ENCODE data around the gene MGAT5. TPM values are rescaled to one million over a fixed set of nuclear protein-coding genes. Genes with fewer than 3 reads are reported as not detected.

Gene MGAT5
- total RNA-seq, 1 donor from 2014 or later, result 25.8 TPM

GRCh38 chr2:134348239-134348638 lies 94.4 kb downstream of the MGAT5 start:
- Mint-ChIP-seq H3K27ac (no peak overlapping the region), H3K27me3 (ENCODE audit: insufficient read depth) (no peaks in the 10 kb centered on the region), H3K4me1 (ENCODE audit: low read depth) (no peaks in the 10 kb centered on the region), H3K4me3 (no peak overlapping the region), H3K36me3 (ENCODE audit: low read depth) (peaks cover 18% of the 10 kb centered on the region), H3K9me3 (no peaks in the 10 kb centered on the region)
- intact Hi-C loops (cut with micrococcal nuclease), result no loop called here
- DNase-seq (ENCODE audit: low spot score), result no peak

GRCh38 chr2:134348760-134349159 lies 94.9 kb downstream of the MGAT5 start:
- Mint-ChIP-seq H3K4me1 (ENCODE audit: low read depth) (no peaks in the 10 kb centered on the region), H3K36me3 (ENCODE audit: low read depth) (peaks cover 17% of the 10 kb centered on the region), H3K27ac (no peak overlapping the region), H3K9me3 (no peaks in the 10 kb centered on the region), H3K4me3 (no peak overlapping the region), H3K27me3 (ENCODE audit: insufficient read depth) (no peaks in the 10 kb centered on the region)
- intact Hi-C loops (cut with micrococcal nuclease), result no loop called here
- no peak for DNase-seq (ENCODE audit: low spot score)

- Mint-ChIP-seq H3K4me3 (no peak overlapping the region), H3K4me1 (ENCODE audit: low read depth) (no peaks in the 10 kb centered on the region), H3K27ac (no peak overlapping the region), H3K36me3 (ENCODE audit: low read depth) (peaks cover 14% of the 10 kb centered on the region), H3K27me3 (ENCODE audit: insufficient read depth) (no peaks in the 10 kb centered on the region), H3K9me3 (no peaks in the 10 kb centered on the region)
- intact Hi-C loops (cut with micrococcal nuclease), result no loop called here
- DNase-seq (ENCODE audit: low spot score), result no peak
Measured at GRCh38 chr2:134351016-134351415, 97.1 kb downstream of the MGAT5 start.

- Mint-ChIP-seq H3K36me3 (ENCODE audit: low read depth) (peaks cover 14% of the 10 kb centered on the region), H3K27me3 (ENCODE audit: insufficient read depth) (no peaks in the 10 kb centered on the region), H3K4me3 (no peak overlapping the region), H3K9me3 (no peaks in the 10 kb centered on the region), H3K27ac (no peak overlapping the region), H3K4me1 (ENCODE audit: low read depth) (no peaks in the 10 kb centered on the region)
- no peak for DNase-seq (ENCODE audit: low spot score)
- intact Hi-C loops (cut with micrococcal nuclease), result no loop called here
Measured at GRCh38 chr2:134351899-134352298, 98.0 kb downstream of the MGAT5 start.

GRCh38 chr2:134352844-134353243 lies 99.0 kb downstream of the MGAT5 start:
- no peaks in the 10 kb centered on the region for H3K4me1 Mint-ChIP-seq (ENCODE audit: low read depth)
- no peak overlapping the region for H3K4me3 Mint-ChIP-seq
- intact Hi-C loops (cut with micrococcal nuclease), result no loop called here
- peaks cover 14% of the 10 kb centered on the region for H3K36me3 Mint-ChIP-seq (ENCODE audit: low read depth)
- no peaks in the 10 kb centered on the region for H3K27me3 Mint-ChIP-seq (ENCODE audit: insufficient read depth)
- DNase-seq (ENCODE audit: low spot score), result no peak
- H3K27ac Mint-ChIP-seq, result no peak overlapping the region
- no peaks in the 10 kb centered on the region for H3K9me3 Mint-ChIP-seq

GRCh38 chr2:134354611-134355010 lies 100.7 kb downstream of the MGAT5 start:
- Mint-ChIP-seq H3K27ac (no peak overlapping the region), H3K4me1 (ENCODE audit: low read depth) (no peaks in the 10 kb centered on the region), H3K36me3 (ENCODE audit: low read depth) (peaks cover 14% of the 10 kb centered on the region), H3K9me3 (no peaks in the 10 kb centered on the region), H3K27me3 (ENCODE audit: insufficient read depth) (no peaks in the 10 kb centered on the region), H3K4me3 (no peak overlapping the region)
- DNase-seq (ENCODE audit: low spot score), result no peak
- intact Hi-C loops (cut with micrococcal nuclease), result no loop called here

- intact Hi-C loops (cut with micrococcal nuclease), result no loop called here
- H3K4me3 Mint-ChIP-seq, result no peak overlapping the region
- peaks cover 7% of the 10 kb centered on the region for H3K36me3 Mint-ChIP-seq (ENCODE audit: low read depth)
- H3K27ac Mint-ChIP-seq, result no peak overlapping the region
- no peaks in the 10 kb centered on the region for H3K27me3 Mint-ChIP-seq (ENCODE audit: insufficient read depth)
- no peaks in the 10 kb centered on the region for H3K4me1 Mint-ChIP-seq (ENCODE audit: low read depth)
- H3K9me3 Mint-ChIP-seq, result no peaks in the 10 kb centered on the region
- no peak for DNase-seq (ENCODE audit: low spot score)
Measured at GRCh38 chr2:134357814-134358213, 103.9 kb downstream of the MGAT5 start.

GRCh38 chr2:134359367-134360081 lies 105.7 kb downstream of the MGAT5 start:
- Mint-ChIP-seq H3K36me3 (ENCODE audit: low read depth) (peaks cover 12% of the 10 kb centered on the region), H3K9me3 (no peaks in the 10 kb centered on the region), H3K27me3 (ENCODE audit: insufficient read depth) (no peaks in the 10 kb centered on the region), H3K4me1 (ENCODE audit: low read depth) (no peaks in the 10 kb centered on the region), H3K27ac (no peak overlapping the region), H3K4me3 (no peak overlapping the region)
- intact Hi-C loops (cut with micrococcal nuclease), result no loop called here
- DNase-seq (ENCODE audit: low spot score), result no peak

GRCh38 chr2:134360745-134361487 lies 107.0 kb downstream of the MGAT5 start:
- Mint-ChIP-seq H3K27ac (no peak overlapping the region), H3K27me3 (ENCODE audit: insufficient read depth) (no peaks in the 10 kb centered on the region), H3K4me3 (no peak overlapping the region), H3K9me3 (no peaks in the 10 kb centered on the region), H3K36me3 (ENCODE audit: low read depth) (peaks cover 8% of the 10 kb centered on the region), H3K4me1 (ENCODE audit: low read depth) (no peaks in the 10 kb centered on the region)
- intact Hi-C loops (cut with micrococcal nuclease), result no loop called here
- DNase-seq (ENCODE audit: low spot score), result no peak

- Mint-ChIP-seq H3K4me1 (ENCODE audit: low read depth) (no peaks in the 10 kb centered on the region), H3K27me3 (ENCODE audit: insufficient read depth) (no peaks in the 10 kb centered on the region), H3K36me3 (ENCODE audit: low read depth) (peaks cover 8% of the 10 kb centered on the region), H3K9me3 (no peaks in the 10 kb centered on the region), H3K27ac (no peak overlapping the region), H3K4me3 (no peak overlapping the region)
- intact Hi-C loops (cut with micrococcal nuclease), result no loop called here
- DNase-seq (ENCODE audit: low spot score), result no peak
Measured at GRCh38 chr2:134361648-134362047, 107.8 kb downstream of the MGAT5 start.

- peaks cover 10% of the 10 kb centered on the region for H3K36me3 Mint-ChIP-seq (ENCODE audit: low read depth)
- DNase-seq (ENCODE audit: low spot score), result no peak
Measured at GRCh38 chr2:134362152-134362668, 108.3 kb downstream of the MGAT5 start.

GRCh38 chr2:134362740-134363139 lies 108.9 kb downstream of the MGAT5 start:
- Mint-ChIP-seq H3K27ac (no peak overlapping the region), H3K27me3 (ENCODE audit: insufficient read depth) (no peaks in the 10 kb centered on the region), H3K4me3 (no peak overlapping the region), H3K36me3 (ENCODE audit: low read depth) (peaks cover 10% of the 10 kb centered on the region), H3K4me1 (ENCODE audit: low read depth) (peaks cover 4% of the 10 kb centered on the region), H3K9me3 (no peaks in the 10 kb centered on the region)
- intact Hi-C loops (cut with micrococcal nuclease), result no loop called here
- no peak for DNase-seq (ENCODE audit: low spot score)

More at GRCh38 chr2:134362152-134362668, 108.3 kb downstream of the MGAT5 start:
- no peak overlapping the region for H3K4me3 Mint-ChIP-seq
- H3K4me1 Mint-ChIP-seq (ENCODE audit: low read depth), result no peaks in the 10 kb centered on the region
- no peaks in the 10 kb centered on the region for H3K27me3 Mint-ChIP-seq (ENCODE audit: insufficient read depth)
- H3K27ac Mint-ChIP-seq, result no peak overlapping the region
- no peaks in the 10 kb centered on the region for H3K9me3 Mint-ChIP-seq
- intact Hi-C loops (cut with micrococcal nuclease), result no loop called here

- Mint-ChIP-seq H3K4me1 (ENCODE audit: low read depth) (peaks cover 18% of the 10 kb centered on the region), H3K36me3 (ENCODE audit: low read depth) (peaks cover 13% of the 10 kb centered on the region), H3K4me3 (no peak overlapping the region), H3K9me3 (no peaks in the 10 kb centered on the region), H3K27ac (no peak overlapping the region), H3K27me3 (ENCODE audit: insufficient read depth) (peaks cover 2% of the 10 kb centered on the region)
- no peak for DNase-seq (ENCODE audit: low spot score)
- intact Hi-C loops (cut with micrococcal nuclease), result no loop called here
Measured at GRCh38 chr2:134365356-134365755, 111.5 kb downstream of the MGAT5 start.

All from activated T-helper 1 cell treated with anti-CD3 and anti-CD28 coated beads, Interleukin-12 subunit alpha, Interleukin-12 subunit beta, Interleukin-2, Interleukin-4 antibody, amounts not matched to agents 30 ng/mL and 10 ng/mL and 1 ng/mL, durations not matched to agents 14 hours and 24 hours and 36 hours (primary cell).